Bronchial epithelial cell (primary cell): ENCODE results near the gene D2HGDH. TPM values are rescaled to one million over a fixed set of nuclear protein-coding genes. Genes with fewer than 3 reads are reported as not detected.

ENCODE experiments used
- DNase-seq: peaks from one replicate; pipeline ENCODE4 v3.0.0-alpha.2; 2010; ENCODE audit warnings: low read depth
- FAIRE-seq: peaks from 2 replicates; lab custom pipeline; 2011; peaks lifted over from hg19 to GRCh38; lab: Jason Lieb, UNC
- H3K27me3 ChIP-seq: 2 replicates; pipeline ENCODE4 v1.5.1; 2011; ENCODE audit warnings: low read length; ENCODE audit not compliant: control insufficient read depth, insufficient read depth
- H3K36me3 ChIP-seq: 2 replicates; pipeline ENCODE4 v1.5.1; 2011; ENCODE audit warnings: low read length; ENCODE audit not compliant: control insufficient read depth, insufficient read depth
- H3K4me3 ChIP-seq: 2 replicates; pipeline ENCODE4 v1.5.1; 2011; ENCODE audit warnings: mild to moderate bottlenecking, low read depth, low read length, control low read depth
- CTCF ChIP-seq: IDR thresholded peaks from 2 replicates; pipeline ENCODE4 v1.5.1; 2011; ENCODE audit warnings: mild to moderate bottlenecking, moderate library complexity, low read length, control low read depth, inconsistent platforms; ENCODE audit not compliant: insufficient read depth, severe bottlenecking
- total RNA-seq: library from RNA; depleted of rRNA; stranded (reverse); fragments of >200 nt; gene quantifications from 2 replicates; pipeline ENCODE4 v1.2.1, GENCODE V29; 2014

Gene D2HGDH
- total RNA-seq, 1 donor from 2014 or later = 10.3 TPM

GRCh38 chr2:241751776-241752175, 17.3 kb downstream of the D2HGDH start:
- FAIRE-seq (no peak), DNase-seq (no peak)
- Histone ChIP-seq H3K36me3 (peaks cover 17% of the 10 kb centered on the region), H3K27me3 (no peaks in the 10 kb centered on the region), H3K4me3 (no peak overlapping the region)
- TF ChIP-seq CTCF = no peak

GRCh38 chr2:241752253-241752652, 17.8 kb downstream of the D2HGDH start:
- no peaks in the 10 kb centered on the region for H3K27me3 ChIP-seq
- TF ChIP-seq CTCF = no peak
- H3K4me3 ChIP-seq = no peak overlapping the region
- H3K36me3 ChIP-seq = peaks cover 17% of the 10 kb centered on the region
- FAIRE-seq = no peak
- no peak for DNase-seq

- peaks cover 17% of the 10 kb centered on the region for H3K36me3 ChIP-seq
- DNase-seq = no peak
Measured at GRCh38 chr2:241752689-241753276, 18.4 kb downstream of the D2HGDH start.

GRCh38 chr2:241753493-241753892, 19.1 kb downstream of the D2HGDH start:
- no peak for TF ChIP-seq CTCF
- Histone ChIP-seq H3K4me3 (no peak overlapping the region), H3K36me3 (peaks cover 17% of the 10 kb centered on the region), H3K27me3 (no peaks in the 10 kb centered on the region)
- DNase-seq (no peak), FAIRE-seq (no peak)

More at GRCh38 chr2:241752689-241753276, 18.4 kb downstream of the D2HGDH start:
- no peak overlapping the region for H3K4me3 ChIP-seq
- H3K27me3 ChIP-seq = no peaks in the 10 kb centered on the region
- TF ChIP-seq CTCF = no peak
- FAIRE-seq = peak; percentile 43

- H3K4me3 ChIP-seq = no peak overlapping the region
- TF ChIP-seq CTCF = no peak
- peaks cover 15% of the 10 kb centered on the region for H3K36me3 ChIP-seq
- no peak for FAIRE-seq
- H3K27me3 ChIP-seq = no peaks in the 10 kb centered on the region
- no peak for DNase-seq
Measured at GRCh38 chr2:241754042-241754441, 19.6 kb downstream of the D2HGDH start.

- FAIRE-seq (no peak), DNase-seq (no peak)
- Histone ChIP-seq H3K4me3 (no peak overlapping the region), H3K27me3 (no peaks in the 10 kb centered on the region), H3K36me3 (peaks cover 14% of the 10 kb centered on the region)
- TF ChIP-seq CTCF = no peak
Measured at GRCh38 chr2:241755166-241755565, 20.7 kb downstream of the D2HGDH start.
